ENCODE results near the gene LGALS16. TPM values are rescaled to one million over a fixed set of nuclear protein-coding genes. Genes with fewer than 3 reads are reported as not detected.
"Not testable (repeated sequence)": the region's sequence is repeated elsewhere in the genome, so short reads cannot be mapped to it uniquely, and the experiment has no call there.

LGALS16 gene
- total RNA-seq, 1 donor from 2014 or later = not detected

GRCh38 chr19:39680593-39680992 is 24.9 kb downstream of the LGALS16 start:
- Histone ChIP-seq H3K9me3 (no peaks in the 10 kb centered on the region), H3K4me1 (no peaks in the 10 kb centered on the region), H3K27ac (no peak overlapping the region), H3K27me3 (no peaks in the 10 kb centered on the region), H3K36me3 (no peaks in the 10 kb centered on the region), H3K4me3 (no peak overlapping the region)
- intact Hi-C loops (cut with DNase I) = no loop called here
- TF ChIP-seq POLR2A (IDR thresholded peaks at IDR 0.05) = no peak
- no peak for TF ChIP-seq CTCF (IDR thresholded peaks at IDR 0.05)
- TF ChIP-seq POLR2AphosphoS5 (IDR thresholded peaks at IDR 0.05; ENCODE audit: insufficient read depth in 1 of 2, low read depth in 1 of 2) = no peak
- DNase-seq (ENCODE audit: extremely low spot score in 2 of 2) = no peak

- no peak overlapping the region for H3K27ac ChIP-seq
- intact Hi-C loops (cut with DNase I) = no loop called here
- no peaks in the 10 kb centered on the region for H3K9me3 ChIP-seq
- TF ChIP-seq POLR2AphosphoS5 (IDR thresholded peaks at IDR 0.05; ENCODE audit: insufficient read depth in 1 of 2, low read depth in 1 of 2) (no peak), CTCF (IDR thresholded peaks at IDR 0.05) (no peak), POLR2A (IDR thresholded peaks at IDR 0.05) (no peak)
- H3K36me3 ChIP-seq = no peaks in the 10 kb centered on the region
- DNase-seq (ENCODE audit: extremely low spot score in 2 of 2) = no peak
- H3K27me3 ChIP-seq = no peaks in the 10 kb centered on the region
- H3K4me1 ChIP-seq = no peaks in the 10 kb centered on the region
- no peak overlapping the region for H3K4me3 ChIP-seq
These were observed 25.7 kb downstream of the LGALS16 start for GRCh38 chr19:39681416-39681815.

- DNase-seq (ENCODE audit: extremely low spot score in 2 of 2) = no peak
- intact Hi-C loops (cut with DNase I) = no loop called here
- H3K9me3 ChIP-seq = no peaks in the 10 kb centered on the region
- no peaks in the 10 kb centered on the region for H3K36me3 ChIP-seq
- no peaks in the 10 kb centered on the region for H3K4me1 ChIP-seq
- no peak overlapping the region for H3K4me3 ChIP-seq
- no peak overlapping the region for H3K27ac ChIP-seq
- no peaks in the 10 kb centered on the region for H3K27me3 ChIP-seq
- no peak for TF ChIP-seq POLR2A (IDR thresholded peaks at IDR 0.05)
- TF ChIP-seq CTCF (IDR thresholded peaks at IDR 0.05) = no peak
- no peak for TF ChIP-seq POLR2AphosphoS5 (IDR thresholded peaks at IDR 0.05; ENCODE audit: insufficient read depth in 1 of 2, low read depth in 1 of 2)
These were observed 28.6 kb downstream of the LGALS16 start for GRCh38 chr19:39684267-39684666.

GRCh38 chr19:39686739-39687138 is 31.0 kb downstream of the LGALS16 start:
- Histone ChIP-seq H3K4me1 (no peaks in the 10 kb centered on the region), H3K36me3 (no peaks in the 10 kb centered on the region), H3K27ac (no peak overlapping the region), H3K4me3 (no peak overlapping the region), H3K27me3 (no peaks in the 10 kb centered on the region), H3K9me3 (no peaks in the 10 kb centered on the region)
- TF ChIP-seq POLR2A (IDR thresholded peaks at IDR 0.05) (no peak), CTCF (IDR thresholded peaks at IDR 0.05) (no peak), POLR2AphosphoS5 (IDR thresholded peaks at IDR 0.05; ENCODE audit: insufficient read depth in 1 of 2, low read depth in 1 of 2) (no peak)
- DNase-seq (ENCODE audit: extremely low spot score in 2 of 2) = no peak
- intact Hi-C loops (cut with DNase I) = no loop called here

GRCh38 chr19:39688637-39689036 is 32.9 kb downstream of the LGALS16 start:
- DNase-seq (ENCODE audit: extremely low spot score in 2 of 2); H3K36me3 ChIP-seq; H3K27me3 ChIP-seq; intact Hi-C loops (cut with DNase I); H3K27ac ChIP-seq; H3K4me3 ChIP-seq; H3K9me3 ChIP-seq; H3K4me1 ChIP-seq: not testable (repeated sequence)

- no peak for DNase-seq (ENCODE audit: extremely low spot score in 2 of 2)
- Histone ChIP-seq H3K4me3 (no peak overlapping the region), H3K27ac (no peak overlapping the region), H3K4me1 (no peaks in the 10 kb centered on the region), H3K27me3 (no peaks in the 10 kb centered on the region), H3K36me3 (no peaks in the 10 kb centered on the region), H3K9me3 (no peaks in the 10 kb centered on the region)
- intact Hi-C loops (cut with DNase I) = no loop called here
- TF ChIP-seq POLR2A (IDR thresholded peaks at IDR 0.05) (no peak), CTCF (IDR thresholded peaks at IDR 0.05) (no peak), POLR2AphosphoS5 (IDR thresholded peaks at IDR 0.05; ENCODE audit: insufficient read depth in 1 of 2, low read depth in 1 of 2) (no peak)
These were observed 36.5 kb downstream of the LGALS16 start for GRCh38 chr19:39692166-39692565.

Data from vagina (tissue), 2 donors.